ENCODE results near the gene TANGO2.

Gene TANGO2

GRCh38 chr22:20027966-20028854, 7.3 kb downstream of the TANGO2 start:
- no peak overlapping the region for H3K18ac ChIP-seq (ENCODE audit: low read length)
- H2BK5ac ChIP-seq (ENCODE audit: low read depth, low read length, poor library complexity) = no peak overlapping the region
- H3K79me2 ChIP-seq (ENCODE audit: control insufficient read depth, insufficient read depth, low read length, poor library complexity) = no peaks in the 10 kb centered on the region
- peaks cover 4% of the 10 kb centered on the region for H3K9me3 ChIP-seq (ENCODE audit: insufficient read depth, low read depth, low read length)
- H3K36me3 ChIP-seq (ENCODE audit: control insufficient read depth in 1 of 2, insufficient read depth in 2 of 2, low read length in 2 of 2) = peaks cover 4 to 9% of the 10 kb centered on the region in 2 experiments
- H4K8ac ChIP-seq (ENCODE audit: low read depth, low read length) = no peak overlapping the region
- H3K4me2 ChIP-seq (ENCODE audit: low read length) = no peak overlapping the region
- no peak overlapping the region for H3K27ac ChIP-seq (ENCODE audit: low read depth, low read length)
- H2AK5ac ChIP-seq (ENCODE audit: low read length) = no peak overlapping the region
- no peaks in the 10 kb centered on the region for H3K79me1 ChIP-seq (ENCODE audit: low read length)
- no peak overlapping the region for H2AFZ ChIP-seq (ENCODE audit: insufficient read depth, low read length, poor library complexity)
- H3K4me1 ChIP-seq (ENCODE audit: control insufficient read depth in 1 of 2, insufficient read depth in 2 of 2, low read length in 2 of 2) = no peaks in the 10 kb centered on the region
- no peak overlapping the region for H3K23ac ChIP-seq (ENCODE audit: low read length)
- no peak overlapping the region for H2BK12ac ChIP-seq (ENCODE audit: low read length)
- H3K4me3 ChIP-seq (ENCODE audit: low read depth, low read length) = no peak overlapping the region
- H3K4ac ChIP-seq (ENCODE audit: low read depth, low read length) = no peak overlapping the region
- no peak for DNase-seq
- H2BK120ac ChIP-seq (ENCODE audit: insufficient read depth, low read length, poor library complexity) = no peak overlapping the region
- H3K9ac ChIP-seq (ENCODE audit: low read length) = no peak overlapping the region
- no peak overlapping the region for H4K91ac ChIP-seq (ENCODE audit: low read depth, low read length)
- no peak overlapping the region for H3K14ac ChIP-seq (ENCODE audit: low read length)
- H4K12ac ChIP-seq (ENCODE audit: low read depth, low read length) = no peak overlapping the region
- H3K27me3 ChIP-seq (ENCODE audit: insufficient read depth, low read length) = no peaks in the 10 kb centered on the region
- WGBS (ENCODE audit: extremely low coverage, insufficient coverage, insufficient read length) = no CpG with 5 or more reads among the region's 12 CpGs

DNA sequence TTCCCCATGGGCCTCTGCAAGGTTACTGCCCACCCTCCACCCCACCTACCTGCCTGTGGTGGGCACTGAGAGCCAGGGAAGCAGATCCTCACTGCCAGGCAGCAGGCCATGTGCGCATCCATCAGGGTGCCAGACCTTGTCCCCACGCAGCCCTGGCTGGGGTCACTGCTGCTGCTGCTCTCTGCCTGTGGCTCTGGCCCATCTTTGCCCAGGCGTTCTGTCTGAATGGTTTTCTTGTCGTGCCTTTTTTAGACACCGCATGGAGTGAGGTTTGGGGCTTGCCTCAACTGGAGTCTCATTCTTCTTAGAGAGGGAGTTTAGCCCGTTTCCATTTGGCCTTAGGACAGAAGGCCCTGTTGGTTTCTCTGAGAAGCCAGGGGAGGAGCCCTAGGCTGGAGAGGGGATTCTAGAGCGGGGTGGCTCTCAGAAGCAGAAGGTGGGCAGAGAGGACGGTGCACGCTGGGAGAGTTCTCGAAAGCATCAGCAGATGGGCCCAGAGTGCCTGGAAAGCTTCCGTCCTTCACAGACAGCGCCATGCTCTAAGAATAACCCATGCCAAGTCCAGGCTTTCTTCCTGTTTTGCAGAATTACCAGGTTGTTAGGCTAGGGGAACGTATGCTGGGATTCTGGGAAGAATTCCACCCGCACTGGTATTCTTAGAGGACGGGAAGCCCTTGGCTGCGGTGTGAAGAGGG, 8.1 kb downstream of the TANGO2 start:
- H3K27ac ChIP-seq (ENCODE audit: low read depth, low read length) = no peak overlapping the region
- H3K36me3 ChIP-seq (ENCODE audit: control insufficient read depth in 1 of 2, insufficient read depth in 2 of 2, low read length in 2 of 2) = peaks cover 4 to 9% of the 10 kb centered on the region in 2 experiments
- H3K14ac ChIP-seq (ENCODE audit: low read length) = no peak overlapping the region
- no peak overlapping the region for H3K9ac ChIP-seq (ENCODE audit: low read length)
- no peaks in the 10 kb centered on the region for H3K79me1 ChIP-seq (ENCODE audit: low read length)
- no peak overlapping the region for H3K4me2 ChIP-seq (ENCODE audit: low read length)
- H3K9me3 ChIP-seq (ENCODE audit: insufficient read depth, low read depth, low read length) = peaks cover 4% of the 10 kb centered on the region
- no peak overlapping the region for H2BK12ac ChIP-seq (ENCODE audit: low read length)
- no peak overlapping the region for H4K12ac ChIP-seq (ENCODE audit: low read depth, low read length)
- no CpG with 5 or more reads among the region's 16 CpGs for WGBS (ENCODE audit: extremely low coverage, insufficient coverage, insufficient read length)
- DNase-seq = no peak
- H3K18ac ChIP-seq (ENCODE audit: low read length) = no peak overlapping the region
- no peak overlapping the region for H4K91ac ChIP-seq (ENCODE audit: low read depth, low read length)
- no peak overlapping the region for H2BK120ac ChIP-seq (ENCODE audit: insufficient read depth, low read length, poor library complexity)
- no peaks in the 10 kb centered on the region for H3K79me2 ChIP-seq (ENCODE audit: control insufficient read depth, insufficient read depth, low read length, poor library complexity)
- no peak overlapping the region for H4K8ac ChIP-seq (ENCODE audit: low read depth, low read length)
- H3K4me1 ChIP-seq (ENCODE audit: control insufficient read depth in 1 of 2, insufficient read depth in 2 of 2, low read length in 2 of 2) = no peaks in the 10 kb centered on the region
- no peak overlapping the region for H3K23ac ChIP-seq (ENCODE audit: low read length)
- no peak overlapping the region for H3K4ac ChIP-seq (ENCODE audit: low read depth, low read length)
- no peaks in the 10 kb centered on the region for H3K27me3 ChIP-seq (ENCODE audit: insufficient read depth, low read length)
- no peak overlapping the region for H2BK5ac ChIP-seq (ENCODE audit: low read depth, low read length, poor library complexity)
- no peak overlapping the region for H3K4me3 ChIP-seq (ENCODE audit: low read depth, low read length)
- no peak overlapping the region for H2AFZ ChIP-seq (ENCODE audit: insufficient read depth, low read length, poor library complexity)
- no peak overlapping the region for H2AK5ac ChIP-seq (ENCODE audit: low read length)

DNA sequence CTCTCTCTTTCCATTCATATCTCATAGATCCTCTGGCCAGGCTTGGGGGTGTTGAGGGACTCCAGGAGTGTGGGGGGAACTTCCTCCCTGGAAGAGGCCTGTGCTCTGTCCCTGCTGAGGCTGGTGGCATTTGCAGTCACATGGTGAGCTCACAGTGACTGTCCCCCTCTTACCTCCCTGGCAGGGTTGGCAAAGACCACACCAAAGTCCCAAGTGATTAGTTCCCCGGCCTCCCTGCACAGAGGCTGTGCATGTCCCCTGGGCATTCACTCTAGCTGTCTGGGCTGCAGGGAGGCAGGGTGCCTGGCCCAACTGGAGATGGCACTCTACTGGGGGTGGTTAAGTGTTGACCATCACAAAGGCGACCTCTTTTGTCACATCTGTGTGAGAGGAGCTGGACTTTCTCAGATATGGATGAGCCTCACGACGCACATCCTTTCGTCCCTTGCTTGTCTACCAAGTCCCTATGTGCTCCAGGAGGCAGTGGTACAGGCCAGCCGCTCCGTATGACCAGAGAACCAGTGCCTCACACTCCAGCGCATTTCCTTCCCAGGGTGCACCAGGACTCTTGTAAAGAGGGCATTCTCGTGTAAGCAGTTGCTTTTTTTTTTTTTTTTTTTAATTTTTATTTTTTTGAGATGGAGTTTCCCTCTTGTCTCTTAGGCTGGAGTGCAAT, 8.8 kb downstream of the TANGO2 start:
- no CpG with 5 or more reads among the region's 9 CpGs for WGBS (ENCODE audit: extremely low coverage, insufficient coverage, insufficient read length)
- Histone ChIP-seq H4K8ac (ENCODE audit: low read depth, low read length) (no peak overlapping the region), H3K9me3 (ENCODE audit: insufficient read depth, low read depth, low read length) (peaks cover 4% of the 10 kb centered on the region), H2BK5ac (ENCODE audit: low read depth, low read length, poor library complexity) (no peak overlapping the region), H2BK12ac (ENCODE audit: low read length) (no peak overlapping the region), H4K91ac (ENCODE audit: low read depth, low read length) (no peak overlapping the region), H3K4ac (ENCODE audit: low read depth, low read length) (no peak overlapping the region), H3K27ac (ENCODE audit: low read depth, low read length) (no peak overlapping the region), H2BK120ac (ENCODE audit: insufficient read depth, low read length, poor library complexity) (no peak overlapping the region), H3K23ac (ENCODE audit: low read length) (no peak overlapping the region), H3K79me1 (ENCODE audit: low read length) (no peaks in the 10 kb centered on the region), H3K14ac (ENCODE audit: low read length) (no peak overlapping the region), H3K4me3 (ENCODE audit: low read depth, low read length) (no peak overlapping the region), H3K36me3 (ENCODE audit: control insufficient read depth in 1 of 2, insufficient read depth in 2 of 2, low read length in 2 of 2) (peaks cover 4 to 7% of the 10 kb centered on the region in 2 experiments), H3K9ac (ENCODE audit: low read length) (no peak overlapping the region), H2AFZ (ENCODE audit: insufficient read depth, low read length, poor library complexity) (no peak overlapping the region), H3K18ac (ENCODE audit: low read length) (no peak overlapping the region), H3K79me2 (ENCODE audit: control insufficient read depth, insufficient read depth, low read length, poor library complexity) (no peaks in the 10 kb centered on the region), H2AK5ac (ENCODE audit: low read length) (no peak overlapping the region), H3K4me1 (ENCODE audit: control insufficient read depth in 1 of 2, insufficient read depth in 2 of 2, low read length in 2 of 2) (no peaks in the 10 kb centered on the region), H4K12ac (ENCODE audit: low read depth, low read length) (no peak overlapping the region), H3K27me3 (ENCODE audit: insufficient read depth, low read length) (no peaks in the 10 kb centered on the region), H3K4me2 (ENCODE audit: low read length) (no peak overlapping the region)
- no peak for DNase-seq

- no CpG with 5 or more reads among the region's 16 CpGs for WGBS (ENCODE audit: extremely low coverage, insufficient coverage, insufficient read length)
- H3K36me3 ChIP-seq (ENCODE audit: control insufficient read depth in 1 of 2, insufficient read depth in 2 of 2, low read length in 2 of 2) = peaks cover 11 to 13% of the 10 kb centered on the region in 2 experiments
- no peaks in the 10 kb centered on the region for H3K4me1 ChIP-seq (ENCODE audit: control insufficient read depth in 1 of 2, insufficient read depth in 2 of 2, low read length in 2 of 2)
These were observed 11.0 kb downstream of the TANGO2 start for GRCh38 chr22:20031732-20032406.

More at GRCh38 chr22:20031732-20032406, 11.0 kb downstream of the TANGO2 start:
- no peak overlapping the region for H3K4ac ChIP-seq (ENCODE audit: low read depth, low read length)
- peaks cover 7% of the 10 kb centered on the region for H3K9me3 ChIP-seq (ENCODE audit: insufficient read depth, low read depth, low read length)
- H3K27ac ChIP-seq (ENCODE audit: low read depth, low read length) = no peak overlapping the region
- no peak overlapping the region for H3K23ac ChIP-seq (ENCODE audit: low read length)
- H2BK5ac ChIP-seq (ENCODE audit: low read depth, low read length, poor library complexity) = no peak overlapping the region
- H4K8ac ChIP-seq (ENCODE audit: low read depth, low read length) = no peak overlapping the region
- H4K91ac ChIP-seq (ENCODE audit: low read depth, low read length) = no peak overlapping the region
- DNase-seq = no peak
- no peak overlapping the region for H3K4me3 ChIP-seq (ENCODE audit: low read depth, low read length)
- no peak overlapping the region for H2AK5ac ChIP-seq (ENCODE audit: low read length)
- H3K4me2 ChIP-seq (ENCODE audit: low read length) = no peak overlapping the region
- H3K14ac ChIP-seq (ENCODE audit: low read length) = no peak overlapping the region
- no peaks in the 10 kb centered on the region for H3K79me2 ChIP-seq (ENCODE audit: control insufficient read depth, insufficient read depth, low read length, poor library complexity)
- no peak overlapping the region for H4K12ac ChIP-seq (ENCODE audit: low read depth, low read length)
- H2BK120ac ChIP-seq (ENCODE audit: insufficient read depth, low read length, poor library complexity) = no peak overlapping the region
- H3K27me3 ChIP-seq (ENCODE audit: insufficient read depth, low read length) = no peaks in the 10 kb centered on the region
- H3K18ac ChIP-seq (ENCODE audit: low read length) = no peak overlapping the region
- H2BK12ac ChIP-seq (ENCODE audit: low read length) = no peak overlapping the region
- no peaks in the 10 kb centered on the region for H3K79me1 ChIP-seq (ENCODE audit: low read length)
- no peak overlapping the region for H2AFZ ChIP-seq (ENCODE audit: insufficient read depth, low read length, poor library complexity)
- no peak overlapping the region for H3K9ac ChIP-seq (ENCODE audit: low read length)
